Liver (tissue), 9 donors: ENCODE data around the gene ELAVL1. TPM values are rescaled to one million over a fixed set of nuclear protein-coding genes. Genes with fewer than 3 reads are reported as not detected.
A peak's percentile ranks its signal among the peaks of the same experiment; 100 is the strongest.

Experiments
- DNase-seq: peaks from one replicate; pipeline ENCODE4 v3.0.0-alpha.2; 2017; ENCODE audit warnings: low spot score
- H3K27ac ChIP-seq, 2 donors: one replicate each; pipeline ENCODE4 v1.7.0; 2013; ENCODE audit warnings: inconsistent platforms in 2 of 2, low read length in 2 of 2, control low read depth in 1 of 2, low read depth in 1 of 2, mild to moderate bottlenecking in 1 of 2
- H3K27me3 ChIP-seq, 4 donors: one replicate each; pipeline versions ENCODE4 v1.6.1 to v1.7.0; 2013; ENCODE audit warnings: low read length in 3 of 4, inconsistent platforms in 1 of 4, mild to moderate bottlenecking in 1 of 4, moderate library complexity in 1 of 4; ENCODE audit not compliant: control insufficient read depth in 4 of 4, insufficient read depth in 4 of 4
- H3K36me3 ChIP-seq, 4 donors: one replicate each; pipeline versions ENCODE4 v1.6.1 to v1.7.0; 2013; ENCODE audit warnings: low read length in 3 of 4, mild to moderate bottlenecking in 3 of 4, low read depth in 1 of 4, moderate library complexity in 1 of 4; ENCODE audit not compliant: control insufficient read depth in 4 of 4, insufficient read depth in 3 of 4
- H3K4me1 ChIP-seq, 4 donors: one replicate each; pipeline versions ENCODE4 v1.6.1 to v1.7.0; 2013; ENCODE audit warnings: low read length in 3 of 4, mild to moderate bottlenecking in 3 of 4, moderate library complexity in 1 of 4; ENCODE audit not compliant: control insufficient read depth in 4 of 4, insufficient read depth in 4 of 4
- H3K4me3 ChIP-seq, 3 donors: one replicate each; pipeline versions ENCODE4 v1.6.1 to v1.7.0; 2013; ENCODE audit warnings: low read length in 3 of 3, control low read depth in 1 of 3, low read depth in 1 of 3, mild to moderate bottlenecking in 1 of 3
- H3K9ac ChIP-seq, 2 donors: one replicate each; pipeline ENCODE4 v1.7.0; 2013; ENCODE audit warnings: low read length in 2 of 2, mild to moderate bottlenecking in 2 of 2, moderate library complexity in 2 of 2, control low read depth in 1 of 2, low read depth in 1 of 2
- H3K9me3 ChIP-seq, 4 donors: one replicate each; pipeline versions ENCODE4 v1.6.1 to v1.7.0; 2013; ENCODE audit warnings: low read length in 3 of 4; ENCODE audit not compliant: control insufficient read depth in 4 of 4
- EGR1 ChIP-seq, 2 donors: IDR thresholded peaks; 2 replicates each; pipeline ENCODE4 v1.6.1; 2016 to 2018; ENCODE audit warnings: antibody characterized with exemption in 2 of 2, low read depth in 2 of 2
- FOXA2 ChIP-seq: IDR thresholded peaks from 2 replicates; pipeline ENCODE4 v1.6.1; 2016; ENCODE audit warnings: antibody characterized with exemption
- HNF4A ChIP-seq, 2 donors: conservative IDR thresholded peaks; 2 replicates each; pipeline ENCODE4 v1.6.1; 2016; ENCODE audit warnings: antibody characterized with exemption in 2 of 2, mild to moderate bottlenecking in 2 of 2
- HNF4G ChIP-seq: IDR thresholded peaks from 2 replicates; pipeline ENCODE4 v1.6.1; 2016; ENCODE audit warnings: antibody characterized with exemption
- JUND ChIP-seq, 2 donors: IDR thresholded peaks; 2 replicates each; pipeline ENCODE4 v1.6.1; 2016; ENCODE audit warnings: antibody characterized with exemption in 2 of 2
- NR2F2 ChIP-seq: IDR thresholded peaks from 2 replicates; pipeline ENCODE4 v1.6.1; 2016; ENCODE audit warnings: antibody characterized with exemption
- RAD21 ChIP-seq, 2 donors: IDR thresholded peaks; 2 replicates each; pipeline ENCODE4 v1.6.1; 2016; ENCODE audit warnings: antibody characterized with exemption in 2 of 2, mild to moderate bottlenecking in 2 of 2
- RXRA ChIP-seq, 2 donors: IDR thresholded peaks; 2 replicates each; pipeline ENCODE4 v1.6.1; 2017 to 2018; ENCODE audit warnings: antibody characterized with exemption in 2 of 2, mild to moderate bottlenecking in 1 of 2
- SP1 ChIP-seq: IDR thresholded peaks from 2 replicates; pipeline ENCODE4 v1.6.1; 2018; ENCODE audit warnings: antibody characterized with exemption, mild to moderate bottlenecking
- TAF1 ChIP-seq: conservative IDR thresholded peaks from 2 replicates; pipeline ENCODE4 v1.6.1; 2016; ENCODE audit warnings: antibody characterized with exemption, mild to moderate bottlenecking
- WGBS: extraction: QIAGEN DNeasy Blood & Tissue Kit; methylation state at CpG from one replicate; pipeline ENCODE4 v1.1.7; 2013; 5-methylcytosine and 5-hydroxymethylcytosine counted together
- polyA plus RNA-seq, 2 donors: library from polyadenylated mRNA; stranded (reverse) in 1 of 2; unstranded in 1 of 2; fragments of 200-250 nt in 1 of 2; fragments of >200 nt in 1 of 2; fragmentation: Nextera tagmentation in 1 of 2; extraction: Ambion mirVana in 1 of 2; gene quantifications; one replicate each; pipeline versions ENCODE4 v1.2.1 to v1.2.3, GENCODE V29; 2013 to 2015
- total RNA-seq, 2 donors: library from RNA; depleted of rRNA; stranded (reverse); fragments of >200 nt; gene quantifications; one replicate each; pipeline ENCODE4 v1.2.3, GENCODE V29; 2014
- TF ChIP-seq, protein P1 (sequence below): IDR thresholded peaks from 2 replicates; pipeline ENCODE4 v1.6.1; 2016; ENCODE audit warnings: antibody characterized with exemption
- TF ChIP-seq, protein P2 (sequence below): IDR thresholded peaks from 2 replicates; pipeline ENCODE4 v1.6.1; 2016; ENCODE audit warnings: antibody characterized with exemption, mild to moderate bottlenecking
- TF ChIP-seq, protein P3 (sequence below): fragments of 150-350 bp; IDR thresholded peaks from 2 replicates; pipeline ENCODE4 v1.5.1; 2017; ENCODE audit warnings: improper control_type of control experiment, low read depth, low read length; ENCODE audit not compliant: missing input control
- TF ChIP-seq, protein P4 (sequence below): IDR thresholded peaks from 2 replicates; pipeline ENCODE4 v1.6.1; 2016; ENCODE audit warnings: antibody characterized with exemption
- donor health status: healthy.
- donor health status: healthy.
- donor health status: healthy.
- donor health status: healthy.
- donor health status: healthy.

ELAVL1 gene
- total and polyA plus RNA-seq, 4 donors: 14.4 to 33.7 (median 19.1) TPM

DNA sequence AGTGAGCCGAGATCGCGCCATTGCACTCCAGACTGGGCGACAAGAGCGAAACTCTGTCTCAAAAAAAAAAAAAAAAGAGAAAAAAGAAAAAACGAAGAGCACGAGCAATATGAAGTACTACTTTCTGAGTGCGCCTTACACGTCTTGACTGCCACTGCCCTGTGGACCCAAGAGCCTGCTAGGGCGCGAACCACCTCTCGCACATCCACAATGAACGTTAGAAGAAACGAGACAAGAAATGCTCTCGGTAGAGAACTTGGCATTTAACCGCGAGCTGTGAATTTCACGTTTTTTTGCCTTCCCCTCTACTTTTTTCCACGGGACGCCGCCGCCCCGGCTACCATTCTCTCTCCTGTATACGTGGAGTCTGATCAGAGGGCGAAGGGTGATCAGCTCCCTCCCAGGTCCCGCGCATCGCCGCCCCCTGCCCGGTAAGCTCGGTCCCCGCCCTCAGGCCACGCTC, 62.4 kb downstream of the ELAVL1 start:
- 3% methylated on average over 33 of the region's 33 CpGs for WGBS
- no peak for TF ChIP-seq JUND (IDR thresholded peaks at IDR 0.05)
- TF ChIP-seq FOXA2: no peak
- TF ChIP-seq, protein P1, sequence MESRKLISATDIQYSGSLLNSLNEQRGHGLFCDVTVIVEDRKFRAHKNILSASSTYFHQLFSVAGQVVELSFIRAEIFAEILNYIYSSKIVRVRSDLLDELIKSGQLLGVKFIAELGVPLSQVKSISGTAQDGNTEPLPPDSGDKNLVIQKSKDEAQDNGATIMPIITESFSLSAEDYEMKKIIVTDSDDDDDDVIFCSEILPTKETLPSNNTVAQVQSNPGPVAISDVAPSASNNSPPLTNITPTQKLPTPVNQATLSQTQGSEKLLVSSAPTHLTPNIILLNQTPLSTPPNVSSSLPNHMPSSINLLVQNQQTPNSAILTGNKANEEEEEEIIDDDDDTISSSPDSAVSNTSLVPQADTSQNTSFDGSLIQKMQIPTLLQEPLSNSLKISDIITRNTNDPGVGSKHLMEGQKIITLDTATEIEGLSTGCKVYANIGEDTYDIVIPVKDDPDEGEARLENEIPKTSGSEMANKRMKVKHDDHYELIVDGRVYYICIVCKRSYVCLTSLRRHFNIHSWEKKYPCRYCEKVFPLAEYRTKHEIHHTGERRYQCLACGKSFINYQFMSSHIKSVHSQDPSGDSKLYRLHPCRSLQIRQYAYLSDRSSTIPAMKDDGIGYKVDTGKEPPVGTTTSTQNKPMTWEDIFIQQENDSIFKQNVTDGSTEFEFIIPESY: no peak
- TF ChIP-seq, protein P2, sequence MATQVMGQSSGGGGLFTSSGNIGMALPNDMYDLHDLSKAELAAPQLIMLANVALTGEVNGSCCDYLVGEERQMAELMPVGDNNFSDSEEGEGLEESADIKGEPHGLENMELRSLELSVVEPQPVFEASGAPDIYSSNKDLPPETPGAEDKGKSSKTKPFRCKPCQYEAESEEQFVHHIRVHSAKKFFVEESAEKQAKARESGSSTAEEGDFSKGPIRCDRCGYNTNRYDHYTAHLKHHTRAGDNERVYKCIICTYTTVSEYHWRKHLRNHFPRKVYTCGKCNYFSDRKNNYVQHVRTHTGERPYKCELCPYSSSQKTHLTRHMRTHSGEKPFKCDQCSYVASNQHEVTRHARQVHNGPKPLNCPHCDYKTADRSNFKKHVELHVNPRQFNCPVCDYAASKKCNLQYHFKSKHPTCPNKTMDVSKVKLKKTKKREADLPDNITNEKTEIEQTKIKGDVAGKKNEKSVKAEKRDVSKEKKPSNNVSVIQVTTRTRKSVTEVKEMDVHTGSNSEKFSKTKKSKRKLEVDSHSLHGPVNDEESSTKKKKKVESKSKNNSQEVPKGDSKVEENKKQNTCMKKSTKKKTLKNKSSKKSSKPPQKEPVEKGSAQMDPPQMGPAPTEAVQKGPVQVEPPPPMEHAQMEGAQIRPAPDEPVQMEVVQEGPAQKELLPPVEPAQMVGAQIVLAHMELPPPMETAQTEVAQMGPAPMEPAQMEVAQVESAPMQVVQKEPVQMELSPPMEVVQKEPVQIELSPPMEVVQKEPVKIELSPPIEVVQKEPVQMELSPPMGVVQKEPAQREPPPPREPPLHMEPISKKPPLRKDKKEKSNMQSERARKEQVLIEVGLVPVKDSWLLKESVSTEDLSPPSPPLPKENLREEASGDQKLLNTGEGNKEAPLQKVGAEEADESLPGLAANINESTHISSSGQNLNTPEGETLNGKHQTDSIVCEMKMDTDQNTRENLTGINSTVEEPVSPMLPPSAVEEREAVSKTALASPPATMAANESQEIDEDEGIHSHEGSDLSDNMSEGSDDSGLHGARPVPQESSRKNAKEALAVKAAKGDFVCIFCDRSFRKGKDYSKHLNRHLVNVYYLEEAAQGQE: no peak
- TF ChIP-seq TAF1: peak; percentile 34
- Histone ChIP-seq H3K9me3 (no peaks in the 10 kb centered on the region), H3K4me1 (peaks cover 3 to 23% (median 11%) of the 10 kb centered on the region in 4 donors), H3K36me3 (peaks cover 5 to 20% (median 7%) of the 10 kb centered on the region in 4 donors), H3K9ac (peak overlapping the region; percentile 70 to 84), H3K4me3 (peak overlapping the region; percentile 73 to 94 (median 79)), H3K27ac (peak overlapping the region; percentile 89 to 95), H3K27me3 (no peaks in the 10 kb centered on the region)
- no peak for DNase-seq

DNA sequence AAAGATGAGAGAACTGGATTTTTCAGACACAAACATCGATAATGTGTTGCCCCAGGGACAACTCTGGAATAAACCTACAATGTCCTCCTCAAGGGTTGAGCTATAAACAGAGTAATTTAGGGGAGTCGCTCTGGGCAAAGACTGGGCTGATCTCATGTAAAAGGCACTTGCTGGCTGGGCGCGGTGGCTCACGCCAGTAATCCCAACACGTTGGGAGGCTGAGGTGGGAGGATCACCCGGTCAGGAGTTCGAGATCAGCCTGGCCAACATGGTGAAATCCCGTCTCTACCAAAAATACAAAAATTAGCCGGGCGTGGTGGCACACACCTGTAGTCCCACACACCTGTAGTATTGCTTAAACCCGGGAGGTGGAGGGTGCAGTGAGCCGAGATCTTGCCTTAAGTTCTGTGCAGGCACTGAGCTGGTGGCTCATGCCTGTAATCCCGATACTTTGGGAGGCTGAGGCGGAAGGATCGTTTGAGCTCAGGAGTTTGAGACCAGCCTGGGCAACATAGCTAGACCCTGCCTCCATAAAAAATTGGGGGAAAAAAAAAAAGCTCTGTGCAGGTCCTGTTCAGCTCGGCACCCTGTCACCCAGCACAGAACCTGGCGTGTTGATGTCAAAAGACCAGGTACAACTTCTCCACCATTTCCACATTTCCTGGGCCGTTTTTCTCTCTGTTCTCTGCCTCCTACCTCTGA, 63.4 kb downstream of the ELAVL1 start:
- Histone ChIP-seq H3K4me3 (peak overlapping the region in 1 of 3 donors; percentile 79), H3K9ac (no peak overlapping the region), H3K4me1 (peaks cover 3 to 23% (median 11%) of the 10 kb centered on the region in 4 donors), H3K9me3 (no peaks in the 10 kb centered on the region), H3K27me3 (no peaks in the 10 kb centered on the region), H3K36me3 (peaks cover 5 to 27% (median 9%) of the 10 kb centered on the region in 4 donors), H3K27ac (no peak overlapping the region)
- no peak for TF ChIP-seq RAD21 (IDR thresholded peaks at IDR 0.05)
- no peak for TF ChIP-seq EGR1 (IDR thresholded peaks at IDR 0.05; ENCODE audit: low read depth in 2 of 2)
- no peak for TF ChIP-seq JUND (IDR thresholded peaks at IDR 0.05)
- TF ChIP-seq, protein P3, sequence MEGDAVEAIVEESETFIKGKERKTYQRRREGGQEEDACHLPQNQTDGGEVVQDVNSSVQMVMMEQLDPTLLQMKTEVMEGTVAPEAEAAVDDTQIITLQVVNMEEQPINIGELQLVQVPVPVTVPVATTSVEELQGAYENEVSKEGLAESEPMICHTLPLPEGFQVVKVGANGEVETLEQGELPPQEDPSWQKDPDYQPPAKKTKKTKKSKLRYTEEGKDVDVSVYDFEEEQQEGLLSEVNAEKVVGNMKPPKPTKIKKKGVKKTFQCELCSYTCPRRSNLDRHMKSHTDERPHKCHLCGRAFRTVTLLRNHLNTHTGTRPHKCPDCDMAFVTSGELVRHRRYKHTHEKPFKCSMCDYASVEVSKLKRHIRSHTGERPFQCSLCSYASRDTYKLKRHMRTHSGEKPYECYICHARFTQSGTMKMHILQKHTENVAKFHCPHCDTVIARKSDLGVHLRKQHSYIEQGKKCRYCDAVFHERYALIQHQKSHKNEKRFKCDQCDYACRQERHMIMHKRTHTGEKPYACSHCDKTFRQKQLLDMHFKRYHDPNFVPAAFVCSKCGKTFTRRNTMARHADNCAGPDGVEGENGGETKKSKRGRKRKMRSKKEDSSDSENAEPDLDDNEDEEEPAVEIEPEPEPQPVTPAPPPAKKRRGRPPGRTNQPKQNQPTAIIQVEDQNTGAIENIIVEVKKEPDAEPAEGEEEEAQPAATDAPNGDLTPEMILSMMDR: no peak
- no peak for TF ChIP-seq TAF1
- TF ChIP-seq, protein P1: no peak
- TF ChIP-seq, protein P4, sequence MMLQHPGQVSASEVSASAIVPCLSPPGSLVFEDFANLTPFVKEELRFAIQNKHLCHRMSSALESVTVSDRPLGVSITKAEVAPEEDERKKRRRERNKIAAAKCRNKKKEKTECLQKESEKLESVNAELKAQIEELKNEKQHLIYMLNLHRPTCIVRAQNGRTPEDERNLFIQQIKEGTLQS: no peak
- TF ChIP-seq FOXA2: no peak
- no peak for TF ChIP-seq SP1
- no peak for TF ChIP-seq NR2F2
- no peak for TF ChIP-seq HNF4A (conservative IDR thresholded peaks at IDR 0.05)
- no peak for TF ChIP-seq HNF4G
- no peak for TF ChIP-seq RXRA (IDR thresholded peaks at IDR 0.05)
- WGBS: 92% methylated on average over 19 of the region's 19 CpGs
- DNase-seq: no peak
